Adrenal gland (tissue), 12 donors: Measurements from ENCODE around the gene CORO7. TPM values are rescaled to one million over a fixed set of nuclear protein-coding genes. Genes with fewer than 3 reads are reported as not detected.

Experiments
- DNase-seq, 7 donors: peaks; one replicate each; pipeline ENCODE4 v3.0.0-alpha.2; 2019 to 2020
- H3K27ac ChIP-seq, 5 donors: fragments of 200-600 bp; sonication (generic) in 4 of 5; 1 replicate in 3 of 5; 2 replicates in 2 of 5; pipeline versions ENCODE4 v1.5.1 to v1.8.0; 2016 to 2020; ENCODE audit warnings: mild to moderate bottlenecking in 1 of 5
- H3K27me3 ChIP-seq: fragments of 200-600 bp; 2 replicates; pipeline ENCODE4 v1.8.0; 2021
- H3K36me3 ChIP-seq, 2 donors: fragments of 200-600 bp; replicated peaks in 1 of 2; 1 replicate in 1 of 2; 2 replicates in 1 of 2; pipeline versions ENCODE4 v1.5.1 to v1.8.0; 2018 to 2022
- H3K4me1 ChIP-seq, 2 donors: fragments of 200-600 bp; replicated peaks in 1 of 2; 1 replicate in 1 of 2; 2 replicates in 1 of 2; pipeline versions ENCODE4 v1.5.1 to v1.8.0; 2018 to 2021
- H3K4me3 ChIP-seq, 4 donors: fragments of 200-600 bp; sonication (generic) in 3 of 4; one replicate each; pipeline ENCODE4 v1.5.1; 2016 to 2018
- H3K9me3 ChIP-seq, 3 donors: fragments of 200-600 bp; sonication (generic) in 1 of 3; replicated peaks in 1 of 3; 1 replicate in 2 of 3; 2 replicates in 1 of 3; pipeline versions ENCODE4 v1.5.1 to v1.8.0; 2016 to 2021
- POLR2A ChIP-seq, 2 donors: fragments of 450-650 bp; IDR thresholded peaks; one replicate each; pipeline ENCODE4 v1.6.1; 2017; ENCODE audit warnings: antibody characterized with exemption in 2 of 2, mild to moderate bottlenecking in 2 of 2, moderate library complexity in 1 of 2
- WGBS, 4 donors: extraction: QIAGEN DNeasy Blood & Tissue Kit in 2 of 4; methylation state at CpG; one replicate each; pipeline versions ENCODE4 v1.1.5 to v1.1.7; 2013 to 2017; 5-methylcytosine and 5-hydroxymethylcytosine counted together
- intact Hi-C, 2 donors: fragments of 100-400 bp; cut with DNase I; formaldehyde crosslinking; loops; one replicate each; pipeline versions ENCODE4 v1.14.1 to v1.15.0; 2022 to 2023
- polyA plus RNA-seq, 3 donors: library from polyadenylated mRNA; stranded (reverse); fragments of 200-250 nt in 2 of 3; fragments of 350-450 nt in 1 of 3; fragmentation: Illumina TruSeq in 1 of 3; extraction: RNeasy Lipid Tissue Mini Kit (QIAGEN cat#74804) in 1 of 3; gene quantifications; one replicate each; pipeline ENCODE4 v1.2.3, GENCODE V29; 2013 to 2014
- total RNA-seq, 9 donors: library from RNA; depleted of rRNA in 4 of 9; stranded (reverse); fragments of >200 nt in 4 of 9; fragments of 120-200 nt in 1 of 9; fragmentation: NEBNext Ultra II Directional in 1 of 9; extraction: Animal tissue kit (Norgen Biotek cat#: 25700) in 1 of 9; gene quantifications; one replicate each; pipeline versions ENCODE4 v1.1.0 to v1.2.4, GENCODE V29; 2013 to 2023
- TF ChIP-seq, protein P1 (sequence below), 6 experiments: fragments of 450-650 bp in 4 of 6; fragments of 200-600 bp in 2 of 6; sonication (generic) in 1 of 6; IDR thresholded peaks; 1 replicate in 5 of 6; 2 replicates in 1 of 6; pipeline versions ENCODE4 v1.5.1 to v1.8.0; 2016 to 2021; ENCODE audit warnings: antibody characterized with exemption in 6 of 6, mild to moderate bottlenecking in 2 of 6, moderate library complexity in 1 of 6
- donor health status: healthy with polysubstance abuse.
- donor health status: Bipolar disorder and iron deficiency.
- donor health status: DM: yes; HTN: yes; CAD: no.
- donor health status: DM: no; HTN: no; CAD: no.
- donor health status: DM: no; HTN: no; CAD: no.
- donor health status: DM: yes; HTN: yes; CAD: no.

The CORO7 gene
- total and polyA plus RNA-seq, 12 donors = 4.3 to 61.0 (median 34.7) TPM

DNA sequence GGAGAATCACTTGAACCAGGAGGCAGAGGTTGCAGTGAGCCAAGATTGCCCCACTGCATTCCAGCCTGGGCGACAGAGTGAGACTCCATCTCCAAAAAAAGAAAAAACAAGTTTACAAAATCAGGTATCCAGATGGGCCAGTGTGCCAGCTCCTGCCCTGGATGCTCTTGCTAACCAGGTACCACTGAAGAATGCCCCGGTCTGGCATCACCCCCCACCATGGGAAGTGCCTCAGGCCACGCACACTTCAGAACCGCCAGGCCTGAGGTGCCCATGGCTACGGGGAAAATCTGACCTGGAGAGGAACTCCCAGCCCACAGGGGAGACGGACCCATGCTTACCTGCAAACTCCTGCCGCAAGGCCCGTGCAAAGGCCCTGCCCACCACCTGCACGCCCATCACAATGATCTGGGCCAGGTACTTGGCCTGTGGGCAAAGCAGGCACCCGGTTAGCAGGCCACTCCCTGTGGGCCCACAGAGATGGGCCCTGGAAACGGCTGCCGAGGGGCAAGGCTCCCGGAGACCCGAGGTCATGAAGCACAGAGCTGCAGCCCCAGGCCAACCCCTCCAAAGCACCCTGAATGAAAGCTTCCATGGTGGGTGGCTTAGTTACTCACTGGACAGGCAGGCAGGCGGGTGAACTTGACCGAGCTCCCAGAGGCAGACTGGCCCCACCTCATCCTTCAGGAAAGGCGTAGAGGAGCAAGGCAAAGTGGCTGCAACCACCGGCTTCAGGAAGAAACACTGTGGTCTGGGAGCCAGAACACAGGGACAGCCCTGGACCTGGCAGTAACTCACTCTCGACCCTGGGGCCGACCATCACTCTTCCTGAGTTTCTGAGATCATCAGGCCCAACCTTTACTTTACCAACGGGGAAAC, 73.3 kb downstream of the CORO7 start:
- DNase-seq = no peak
- Histone ChIP-seq H3K4me3 (no peak overlapping the region), H3K4me1 (peaks cover 12 to 51% of the 10 kb centered on the region in 2 donors), H3K9me3 (no peaks in the 10 kb centered on the region), H3K27me3 (no peaks in the 10 kb centered on the region), H3K27ac (no peak overlapping the region), H3K36me3 (peaks cover 0 to 24% of the 10 kb centered on the region in 2 donors)
- TF ChIP-seq, protein P1, sequence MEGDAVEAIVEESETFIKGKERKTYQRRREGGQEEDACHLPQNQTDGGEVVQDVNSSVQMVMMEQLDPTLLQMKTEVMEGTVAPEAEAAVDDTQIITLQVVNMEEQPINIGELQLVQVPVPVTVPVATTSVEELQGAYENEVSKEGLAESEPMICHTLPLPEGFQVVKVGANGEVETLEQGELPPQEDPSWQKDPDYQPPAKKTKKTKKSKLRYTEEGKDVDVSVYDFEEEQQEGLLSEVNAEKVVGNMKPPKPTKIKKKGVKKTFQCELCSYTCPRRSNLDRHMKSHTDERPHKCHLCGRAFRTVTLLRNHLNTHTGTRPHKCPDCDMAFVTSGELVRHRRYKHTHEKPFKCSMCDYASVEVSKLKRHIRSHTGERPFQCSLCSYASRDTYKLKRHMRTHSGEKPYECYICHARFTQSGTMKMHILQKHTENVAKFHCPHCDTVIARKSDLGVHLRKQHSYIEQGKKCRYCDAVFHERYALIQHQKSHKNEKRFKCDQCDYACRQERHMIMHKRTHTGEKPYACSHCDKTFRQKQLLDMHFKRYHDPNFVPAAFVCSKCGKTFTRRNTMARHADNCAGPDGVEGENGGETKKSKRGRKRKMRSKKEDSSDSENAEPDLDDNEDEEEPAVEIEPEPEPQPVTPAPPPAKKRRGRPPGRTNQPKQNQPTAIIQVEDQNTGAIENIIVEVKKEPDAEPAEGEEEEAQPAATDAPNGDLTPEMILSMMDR (IDR thresholded peaks at IDR 0.05) = no peak
- no peak for TF ChIP-seq POLR2A (IDR thresholded peaks at IDR 0.05)
- intact Hi-C loops = no loop called here
- 71 to 83% (median 77%) methylated on average over 9 to 21 of the region's 21 CpGs for WGBS, 4 donors

DNA sequence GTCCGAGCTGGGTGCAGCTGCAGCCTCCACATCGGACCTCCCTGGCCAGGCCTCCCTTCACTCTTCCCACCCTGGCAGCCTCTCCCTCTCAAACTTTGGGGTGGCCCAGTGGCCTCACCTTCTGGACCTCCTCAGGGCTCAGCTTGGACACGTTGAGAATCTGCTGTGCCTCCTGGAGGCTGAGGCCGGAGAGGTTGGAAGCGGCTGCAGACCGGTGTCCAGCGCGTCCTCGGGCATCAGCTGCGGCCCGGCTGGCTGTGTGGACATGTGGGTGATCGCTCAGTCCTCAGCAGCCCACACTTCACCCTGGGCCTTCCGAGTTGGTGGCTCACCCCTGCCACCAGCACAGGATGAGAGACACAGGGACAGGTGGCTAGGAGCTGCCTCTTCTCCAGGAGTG, 75.1 kb downstream of the CORO7 start:
- Histone ChIP-seq H3K27me3 (no peaks in the 10 kb centered on the region), H3K9me3 (no peaks in the 10 kb centered on the region), H3K36me3 (peaks cover 0 to 41% of the 10 kb centered on the region in 2 donors), H3K4me1 (peaks cover 11 to 33% of the 10 kb centered on the region in 2 donors), H3K4me3 (no peak overlapping the region), H3K27ac (no peak overlapping the region)
- no peak for DNase-seq
- no peak for TF ChIP-seq POLR2A (IDR thresholded peaks at IDR 0.05)
- TF ChIP-seq, protein P1 (IDR thresholded peaks at IDR 0.05) = no peak
- intact Hi-C loops = no loop called here
- 86 to 94% (median 92%) methylated on average over 13 of the region's 13 CpGs; no CpG with 5 or more reads in 1 of the 4 donors for WGBS, 4 donors

DNA sequence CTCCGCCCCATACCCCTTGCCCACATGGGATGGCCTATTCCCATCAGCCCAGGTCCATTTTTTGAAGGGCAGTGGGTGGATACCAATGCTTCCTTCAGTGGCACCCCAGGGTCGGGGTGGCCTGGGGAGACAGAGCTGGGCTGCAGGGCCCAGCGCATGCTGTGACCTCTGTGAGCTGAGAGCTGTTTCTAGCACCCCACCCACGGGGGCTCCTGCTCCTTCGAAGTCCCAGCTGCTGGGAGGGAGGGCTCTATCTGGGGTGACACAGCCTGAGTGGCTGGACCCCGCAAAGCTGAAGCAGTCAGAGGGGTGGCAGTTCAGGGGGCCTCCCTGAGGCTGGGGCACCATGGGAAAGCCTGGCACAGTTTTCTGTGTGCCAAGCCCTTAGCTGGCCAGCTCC, 76.0 kb downstream of the CORO7 start:
- TF ChIP-seq, protein P1 (IDR thresholded peaks at IDR 0.05) = no peak
- no peak for TF ChIP-seq POLR2A (IDR thresholded peaks at IDR 0.05)
- Histone ChIP-seq H3K9me3 (no peaks in the 10 kb centered on the region), H3K4me1 (peaks cover 5 to 25% of the 10 kb centered on the region in 2 donors), H3K36me3 (peaks cover 0 to 50% of the 10 kb centered on the region in 2 donors), H3K4me3 (no peak overlapping the region), H3K27ac (no peak overlapping the region), H3K27me3 (no peaks in the 10 kb centered on the region)
- DNase-seq = no peak
- 40 to 100% (median 85%) methylated on average over 1 to 6 of the region's 6 CpGs for WGBS, 4 donors
- intact Hi-C loops = no loop called here

DNA sequence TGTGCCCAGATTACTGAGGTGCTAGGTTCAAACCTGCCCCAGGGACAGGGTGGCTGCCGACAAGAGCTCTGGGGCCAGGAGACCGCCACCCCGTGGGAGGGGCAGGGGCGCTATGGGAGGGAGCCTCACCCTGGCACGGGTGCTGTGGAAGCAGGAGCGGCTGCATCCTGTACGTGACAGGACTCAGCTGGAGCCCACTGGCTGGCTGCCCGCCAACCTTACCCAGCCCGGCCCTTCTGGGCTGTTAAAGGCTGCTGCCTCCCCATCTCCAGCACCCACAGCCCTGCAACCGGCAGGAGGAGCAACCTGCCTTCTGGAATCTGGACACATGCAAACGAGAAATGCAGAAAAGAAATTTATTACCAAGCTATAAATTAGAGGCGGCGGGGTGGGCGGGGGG, 76.5 kb downstream of the CORO7 start:
- intact Hi-C loops = loop anchor here in 1 of 2 donors (10.0 kb wide), 1 partner anchor 135 kb away; no protein-coding TSS in a partner anchor
- Histone ChIP-seq H3K27me3 (no peaks in the 10 kb centered on the region), H3K4me1 (peaks cover 0 to 19% of the 10 kb centered on the region in 2 donors), H3K4me3 (no peak overlapping the region), H3K36me3 (peaks cover 0 to 55% of the 10 kb centered on the region in 2 donors), H3K27ac (peak overlapping the region in 2 of 5 donors; percentile 12 to 60), H3K9me3 (no peaks in the 10 kb centered on the region)
- peak in 4 of 7 donors; percentile 36 to 66 (median 60) for DNase-seq
- WGBS, 4 donors = 52 to 70% (median 58%) methylated on average over 5 to 14 of the region's 14 CpGs
- no peak for TF ChIP-seq POLR2A (IDR thresholded peaks at IDR 0.05)
- TF ChIP-seq, protein P1 (IDR thresholded peaks at IDR 0.05) = no peak
